ENCODE data around the gene SPANXN2. TPM values are rescaled to one million over a fixed set of nuclear protein-coding genes. Genes with fewer than 3 reads are reported as not detected.
"Not testable (repeated sequence)": the region's sequence is repeated elsewhere in the genome, so short reads cannot be mapped to it uniquely, and the experiment has no call there.

The SPANXN2 gene
- polyA plus RNA-seq (2011; rRNA removed) (not detected in 2 replicates), polyA plus RNA-seq (2017; fragmentation: RNase III; extraction: RNeasy Plus Mini Kit Qiagen cat#74134 plus additional on column Dnase treatment) (not detected in 3 replicates), polyA minus RNA-seq (2011; rRNA and poly(A)+ RNA removed) (not detected in 2 replicates)
- polyA plus RNA-seq (2012; cell fraction: cytosol; rRNA removed), result not detected in 2 replicates
- polyA plus RNA-seq (2012; cell fraction: nucleus; rRNA removed), result not detected in 2 replicates

GRCh38 chrX:143720652-143721051, at the start of gene SPANXN2:
SPANXN2 (minus strand) TSS chrX:143720752; CDS start chrX:143720668, 84 bp downstream.
- DNase-seq (ENCODE audit: low read depth in 1 of 2, low spot score in 1 of 2); H3K4me2 ChIP-seq; H3K4me1 ChIP-seq; H3K9me3 ChIP-seq; ATAC-seq; CTCF ChIA-PET; FAIRE-seq; H3K27ac ChIP-seq; H3K4me3 ChIP-seq; POLR2A ChIA-PET: not testable (repeated sequence)
- WGBS (ENCODE audit: missing lambda C conversion rate), result 0% methylated on average over 2 of the region's 2 CpGs

DNA sequence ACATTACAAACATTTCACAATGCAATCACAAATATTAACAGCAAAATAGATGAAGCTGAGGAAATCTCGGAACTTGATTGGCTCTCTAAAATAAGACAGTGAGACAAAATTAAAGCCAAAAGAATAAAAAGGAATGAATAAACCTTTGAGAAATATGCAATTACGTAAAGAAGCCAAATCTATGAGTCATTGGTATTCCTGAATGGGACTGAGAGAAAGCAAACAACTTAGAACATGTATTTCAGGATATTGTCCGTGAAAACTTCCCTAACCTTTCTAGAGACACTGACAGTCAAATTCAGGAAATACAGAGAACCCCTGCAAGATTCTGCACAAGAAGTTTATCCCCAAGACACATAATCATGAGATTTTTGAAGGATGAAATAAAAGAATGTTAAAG, 48.4 kb upstream of the SPANXN2 start:
- no peak overlapping the region for H3K4me3 ChIP-seq
- DNase-seq (ENCODE audit: low read depth in 1 of 2, low spot score in 1 of 2), result no peak
- no peak overlapping the region for H3K27ac ChIP-seq
- FAIRE-seq, result no peak
- TF ChIP-seq HES2 (IDR thresholded peaks at IDR 0.05), result no peak
- TF ChIP-seq NFE2L2 (conservative IDR thresholded peaks at IDR 0.05; ENCODE audit: low read length), result no peak
- TF ChIP-seq ZFP36 (IDR thresholded peaks at IDR 0.05; ENCODE audit: borderline replicate concordance, partially characterized antibody), result no peak
- no peak overlapping the region for H3K4me2 ChIP-seq
- H3K9me3 ChIP-seq, result no peaks in the 10 kb centered on the region
- CTCF ChIA-PET, result no interaction called here
- POLR2A ChIA-PET, result no interaction called here
- WGBS (ENCODE audit: missing lambda C conversion rate), result 2% methylated on average over 3 of the region's 3 CpGs
- no peak for ATAC-seq
- H3K4me1 ChIP-seq, result no peaks in the 10 kb centered on the region

- DNase-seq (ENCODE audit: low read depth in 1 of 2, low spot score in 1 of 2); H3K27ac ChIP-seq; CTCF ChIA-PET; POLR2A ChIA-PET; H3K9me3 ChIP-seq; FAIRE-seq; H3K4me1 ChIP-seq; H3K4me2 ChIP-seq; ATAC-seq; H3K4me3 ChIP-seq: not testable (repeated sequence)
- WGBS (ENCODE audit: missing lambda C conversion rate), result 0% methylated on average over 8 of the region's 12 CpGs
Measured at GRCh38 chrX:143767789-143768188, 47.2 kb upstream of the SPANXN2 start.

DNA sequence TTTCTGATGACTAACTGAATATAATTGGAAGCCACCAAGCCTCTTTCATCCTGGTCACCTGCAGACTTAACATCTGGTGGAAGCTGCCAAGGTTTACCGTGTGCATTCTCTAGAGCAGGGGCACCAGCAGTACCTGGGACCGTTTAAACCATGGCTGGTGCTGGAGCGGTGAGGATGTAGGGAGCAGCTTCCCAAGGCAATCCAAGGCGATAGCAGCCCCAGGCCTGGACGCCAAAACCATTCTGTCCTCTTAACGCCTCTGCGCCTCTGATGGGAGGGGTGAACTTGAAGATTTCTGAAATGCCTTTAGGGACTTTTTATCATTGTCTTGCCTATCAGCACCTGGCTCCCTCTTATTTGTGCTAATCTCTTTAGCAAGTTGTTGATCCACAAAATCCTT, 37.3 kb upstream of the SPANXN2 start:
- DNase-seq (ENCODE audit: low read depth in 1 of 2, low spot score in 1 of 2), result no peak
- H3K4me1 ChIP-seq, result no peaks in the 10 kb centered on the region
- TF ChIP-seq, protein P1, sequence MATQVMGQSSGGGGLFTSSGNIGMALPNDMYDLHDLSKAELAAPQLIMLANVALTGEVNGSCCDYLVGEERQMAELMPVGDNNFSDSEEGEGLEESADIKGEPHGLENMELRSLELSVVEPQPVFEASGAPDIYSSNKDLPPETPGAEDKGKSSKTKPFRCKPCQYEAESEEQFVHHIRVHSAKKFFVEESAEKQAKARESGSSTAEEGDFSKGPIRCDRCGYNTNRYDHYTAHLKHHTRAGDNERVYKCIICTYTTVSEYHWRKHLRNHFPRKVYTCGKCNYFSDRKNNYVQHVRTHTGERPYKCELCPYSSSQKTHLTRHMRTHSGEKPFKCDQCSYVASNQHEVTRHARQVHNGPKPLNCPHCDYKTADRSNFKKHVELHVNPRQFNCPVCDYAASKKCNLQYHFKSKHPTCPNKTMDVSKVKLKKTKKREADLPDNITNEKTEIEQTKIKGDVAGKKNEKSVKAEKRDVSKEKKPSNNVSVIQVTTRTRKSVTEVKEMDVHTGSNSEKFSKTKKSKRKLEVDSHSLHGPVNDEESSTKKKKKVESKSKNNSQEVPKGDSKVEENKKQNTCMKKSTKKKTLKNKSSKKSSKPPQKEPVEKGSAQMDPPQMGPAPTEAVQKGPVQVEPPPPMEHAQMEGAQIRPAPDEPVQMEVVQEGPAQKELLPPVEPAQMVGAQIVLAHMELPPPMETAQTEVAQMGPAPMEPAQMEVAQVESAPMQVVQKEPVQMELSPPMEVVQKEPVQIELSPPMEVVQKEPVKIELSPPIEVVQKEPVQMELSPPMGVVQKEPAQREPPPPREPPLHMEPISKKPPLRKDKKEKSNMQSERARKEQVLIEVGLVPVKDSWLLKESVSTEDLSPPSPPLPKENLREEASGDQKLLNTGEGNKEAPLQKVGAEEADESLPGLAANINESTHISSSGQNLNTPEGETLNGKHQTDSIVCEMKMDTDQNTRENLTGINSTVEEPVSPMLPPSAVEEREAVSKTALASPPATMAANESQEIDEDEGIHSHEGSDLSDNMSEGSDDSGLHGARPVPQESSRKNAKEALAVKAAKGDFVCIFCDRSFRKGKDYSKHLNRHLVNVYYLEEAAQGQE (IDR thresholded peaks at IDR 0.05), result no peak
- TF ChIP-seq ZNF302 (CRISPR knock-in tag; IDR thresholded peaks at IDR 0.05) (no peak), JUNB (IDR thresholded peaks at IDR 0.05) (no peak), RAD21 (conservative IDR thresholded peaks at IDR 0.05 in 1 of 2, IDR thresholded peaks at IDR 0.05 in 1 of 2) (no peak)
- CTCF ChIA-PET, result no interaction called here
- WGBS (ENCODE audit: missing lambda C conversion rate), result 63% methylated on average over 4 of the region's 7 CpGs
- H3K4me3 ChIP-seq, result no peak overlapping the region
- ATAC-seq, result no peak
- H3K27ac ChIP-seq, result no peak overlapping the region
- no peak for FAIRE-seq
- H3K9me3 ChIP-seq, result no peaks in the 10 kb centered on the region
- POLR2A ChIA-PET, result no interaction called here
- no peak overlapping the region for H3K4me2 ChIP-seq

GRCh38 chrX:143757375-143757774, 36.8 kb upstream of the SPANXN2 start:
- no peak for ATAC-seq
- H3K9me3 ChIP-seq, result no peaks in the 10 kb centered on the region

More at GRCh38 chrX:143757375-143757774, 36.8 kb upstream of the SPANXN2 start:
- Histone ChIP-seq H3K4me2 (no peak overlapping the region), H3K4me1 (no peaks in the 10 kb centered on the region), H3K27ac (no peak overlapping the region), H3K4me3 (no peak overlapping the region)
- no peak for TF ChIP-seq CEBPB (IDR thresholded peaks at IDR 0.05)
- TF ChIP-seq JUNB (IDR thresholded peaks at IDR 0.05), result no peak
- no peak for TF ChIP-seq TFCP2L1 (CRISPR knock-in tag; IDR thresholded peaks at IDR 0.05)
- no peak for TF ChIP-seq POLR2A (IDR thresholded peaks at IDR 0.05; ENCODE audit: low read length)
- TF ChIP-seq, protein P2, sequence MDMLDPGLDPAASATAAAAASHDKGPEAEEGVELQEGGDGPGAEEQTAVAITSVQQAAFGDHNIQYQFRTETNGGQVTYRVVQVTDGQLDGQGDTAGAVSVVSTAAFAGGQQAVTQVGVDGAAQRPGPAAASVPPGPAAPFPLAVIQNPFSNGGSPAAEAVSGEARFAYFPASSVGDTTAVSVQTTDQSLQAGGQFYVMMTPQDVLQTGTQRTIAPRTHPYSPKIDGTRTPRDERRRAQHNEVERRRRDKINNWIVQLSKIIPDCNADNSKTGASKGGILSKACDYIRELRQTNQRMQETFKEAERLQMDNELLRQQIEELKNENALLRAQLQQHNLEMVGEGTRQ (IDR thresholded peaks at IDR 0.05), result no peak
- TF ChIP-seq MAX (IDR thresholded peaks at IDR 0.05), result no peak
- TF ChIP-seq CHD2 (IDR thresholded peaks at IDR 0.05; ENCODE audit: low read length, partially characterized antibody), result no peak
- TF ChIP-seq, protein P3, sequence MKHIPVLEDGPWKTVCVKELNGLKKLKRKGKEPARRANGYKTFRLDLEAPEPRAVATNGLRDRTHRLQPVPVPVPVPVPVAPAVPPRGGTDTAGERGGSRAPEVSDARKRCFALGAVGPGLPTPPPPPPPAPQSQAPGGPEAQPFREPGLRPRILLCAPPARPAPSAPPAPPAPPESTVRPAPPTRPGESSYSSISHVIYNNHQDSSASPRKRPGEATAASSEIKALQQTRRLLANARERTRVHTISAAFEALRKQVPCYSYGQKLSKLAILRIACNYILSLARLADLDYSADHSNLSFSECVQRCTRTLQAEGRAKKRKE (CRISPR knock-in tag; IDR thresholded peaks at IDR 0.05; ENCODE audit: low read depth), result no peak
- no peak for TF ChIP-seq HOXB13 (CRISPR knock-in tag; IDR thresholded peaks at IDR 0.05; ENCODE audit: low read depth)
- DNase-seq (ENCODE audit: low read depth in 1 of 2, low spot score in 1 of 2), result no peak
- WGBS (ENCODE audit: missing lambda C conversion rate), result 62% methylated on average over 16 of the region's 37 CpGs
- CTCF ChIA-PET, result no interaction called here
- POLR2A ChIA-PET, result no interaction called here
- no peak for FAIRE-seq

Measured in A549 (cell line).